GF-D8 (cell line): Measurements from ENCODE around the gene SARM1.

ENCODE experiments used
- DNase-seq: peaks from one replicate; lab custom pipeline; 2025; lab: John Stamatoyannopoulos, UW

The SARM1 gene

GRCh38 chr17:28368915-28369683 lies 2.4 kb upstream of the SARM1 start:
- no peak for DNase-seq

DNA sequence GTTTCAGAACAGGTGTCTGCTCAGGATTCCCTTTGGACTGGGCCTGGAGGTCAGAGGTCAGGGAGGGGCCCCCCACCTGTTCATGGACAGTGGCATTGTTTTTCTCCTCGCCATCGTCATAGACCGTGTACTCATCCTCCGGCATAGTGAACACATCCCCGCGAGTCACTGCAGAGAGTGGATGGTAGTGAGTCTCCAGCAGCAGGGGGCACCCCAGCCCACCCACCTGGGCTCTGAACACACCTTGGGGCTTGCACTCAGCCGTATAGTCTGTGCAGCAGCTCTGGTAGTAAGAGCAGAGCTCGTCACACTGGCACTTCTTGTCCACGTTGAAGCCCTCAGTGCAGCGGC lies 1.8 kb upstream of the SARM1 start:
- no peak for DNase-seq

GRCh38 chr17:28370035-28370743 lies 1.3 kb upstream of the SARM1 start, which contains the start of gene VTN:
Gene VTN (minus strand): TSS chr17:28370307. CDS start chr17:28370203, 104 bp downstream.
- no peak for DNase-seq

DNA sequence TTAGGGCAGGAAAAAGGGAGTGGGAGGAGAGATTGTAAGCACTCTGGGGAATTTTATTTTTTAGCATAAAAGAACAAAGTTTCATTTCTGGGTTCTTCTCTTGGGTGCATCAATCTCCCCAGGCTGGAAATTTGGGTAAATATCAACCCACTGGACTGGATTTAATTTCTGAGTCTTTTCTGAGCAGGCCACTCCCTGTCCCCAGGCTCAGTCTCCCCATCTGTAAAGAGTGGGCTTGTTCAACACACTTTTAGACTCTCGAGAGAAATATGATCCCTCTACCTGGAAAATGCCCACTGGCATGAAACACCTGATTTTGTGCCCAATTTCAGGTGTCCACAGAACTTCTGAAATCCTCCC lies 770 bp upstream of the SARM1 start:
- no peak for DNase-seq

DNA sequence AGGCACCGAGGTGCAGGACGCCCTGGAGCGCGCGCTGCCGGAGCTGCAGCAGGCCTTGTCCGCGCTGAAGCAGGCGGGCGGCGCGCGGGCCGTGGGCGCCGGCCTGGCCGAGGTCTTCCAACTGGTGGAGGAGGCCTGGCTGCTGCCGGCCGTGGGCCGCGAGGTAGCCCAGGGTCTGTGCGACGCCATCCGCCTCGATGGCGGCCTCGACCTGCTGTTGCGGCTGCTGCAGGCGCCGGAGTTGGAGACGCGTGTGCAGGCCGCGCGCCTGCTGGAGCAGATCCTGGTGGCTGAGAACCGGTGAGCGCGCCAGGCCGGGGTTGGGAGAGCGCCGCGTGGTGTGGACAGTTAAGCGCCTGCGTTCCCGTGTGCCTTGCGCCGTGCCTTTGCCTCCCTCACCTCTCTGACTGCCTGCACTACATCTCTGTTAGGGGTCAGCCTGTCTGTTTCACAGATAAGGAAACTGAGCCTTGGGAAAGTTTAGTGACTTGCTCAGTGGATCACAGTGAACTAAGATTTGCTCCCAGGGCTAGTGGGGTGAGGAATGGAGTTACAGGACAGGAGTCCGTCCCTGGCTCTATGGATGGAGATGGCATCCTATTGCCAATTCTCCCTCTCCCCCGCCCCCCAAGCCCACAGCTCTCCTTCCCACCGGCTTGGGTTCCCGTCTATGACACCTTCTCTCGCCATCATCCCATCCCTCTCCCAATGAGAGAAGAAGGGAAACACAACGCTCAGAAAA lies 880 bp downstream of the SARM1 start:
- no peak for DNase-seq

DNA sequence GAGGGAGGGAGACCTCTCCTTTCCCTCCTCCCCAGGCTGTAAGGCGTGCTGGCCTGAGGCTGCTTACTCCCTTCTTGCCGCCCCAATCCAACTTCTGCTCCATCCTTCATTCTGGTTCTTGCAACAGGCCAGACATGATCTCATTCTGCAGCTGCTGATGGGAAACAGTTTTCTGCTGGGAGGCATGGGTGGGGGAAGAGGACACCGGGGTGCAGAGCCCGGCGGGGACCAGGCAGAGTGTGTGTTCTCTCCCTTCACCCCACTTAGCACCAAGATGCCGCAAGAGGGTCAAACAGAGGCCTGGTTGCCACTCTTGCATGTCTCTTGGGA lies 1.4 kb downstream of the SARM1 start:
- DNase-seq: no peak

DNA sequence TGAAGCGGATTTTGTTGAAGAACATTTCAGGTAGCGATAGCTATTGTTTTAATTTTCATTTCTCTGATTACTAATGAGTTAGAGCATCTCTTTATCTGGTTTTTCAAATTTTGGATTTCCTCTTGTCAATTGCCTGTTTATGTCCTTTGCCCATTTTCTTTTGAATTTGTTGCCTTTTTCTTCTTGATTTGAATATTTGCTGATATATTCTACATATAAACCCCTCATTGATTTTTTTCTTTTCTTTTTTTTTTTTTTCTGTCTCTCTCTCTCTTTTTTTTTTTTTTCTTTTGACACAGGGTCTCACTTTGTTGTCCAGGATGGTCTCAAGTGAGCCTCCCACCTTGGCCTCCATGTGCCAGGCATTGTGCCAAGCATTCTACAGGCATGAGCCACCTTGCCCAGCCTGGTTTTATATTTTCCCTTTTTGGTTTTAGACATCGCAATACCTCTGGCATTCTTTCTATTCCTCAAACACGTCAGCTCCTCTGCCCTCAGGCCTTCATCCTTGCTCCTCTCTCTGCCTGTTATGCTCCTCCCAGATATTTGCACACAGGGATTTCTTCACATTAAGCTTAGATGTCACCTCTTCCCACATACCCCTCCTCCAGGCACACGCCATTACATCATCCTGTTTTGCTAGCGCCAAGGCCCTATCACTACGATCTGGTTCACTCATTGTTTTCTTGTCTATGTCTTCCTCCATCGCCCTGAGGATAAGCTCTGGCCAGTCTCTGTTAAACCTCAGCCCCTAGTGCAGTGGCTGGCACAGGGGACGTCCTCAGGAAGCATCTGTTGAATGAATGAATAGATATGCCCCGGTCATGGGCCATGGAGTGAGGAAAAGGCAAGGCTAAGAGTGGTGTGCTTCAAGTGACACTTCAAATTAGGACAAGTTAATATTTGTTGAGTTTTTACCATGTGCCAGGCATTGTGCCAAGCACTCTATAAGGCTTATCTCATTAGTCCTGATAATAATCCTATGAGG lies 8.6 kb downstream of the SARM1 start:
- no peak for DNase-seq

GRCh38 chr17:28381141-28381825 lies 9.8 kb downstream of the SARM1 start:
- no peak for DNase-seq

DNA sequence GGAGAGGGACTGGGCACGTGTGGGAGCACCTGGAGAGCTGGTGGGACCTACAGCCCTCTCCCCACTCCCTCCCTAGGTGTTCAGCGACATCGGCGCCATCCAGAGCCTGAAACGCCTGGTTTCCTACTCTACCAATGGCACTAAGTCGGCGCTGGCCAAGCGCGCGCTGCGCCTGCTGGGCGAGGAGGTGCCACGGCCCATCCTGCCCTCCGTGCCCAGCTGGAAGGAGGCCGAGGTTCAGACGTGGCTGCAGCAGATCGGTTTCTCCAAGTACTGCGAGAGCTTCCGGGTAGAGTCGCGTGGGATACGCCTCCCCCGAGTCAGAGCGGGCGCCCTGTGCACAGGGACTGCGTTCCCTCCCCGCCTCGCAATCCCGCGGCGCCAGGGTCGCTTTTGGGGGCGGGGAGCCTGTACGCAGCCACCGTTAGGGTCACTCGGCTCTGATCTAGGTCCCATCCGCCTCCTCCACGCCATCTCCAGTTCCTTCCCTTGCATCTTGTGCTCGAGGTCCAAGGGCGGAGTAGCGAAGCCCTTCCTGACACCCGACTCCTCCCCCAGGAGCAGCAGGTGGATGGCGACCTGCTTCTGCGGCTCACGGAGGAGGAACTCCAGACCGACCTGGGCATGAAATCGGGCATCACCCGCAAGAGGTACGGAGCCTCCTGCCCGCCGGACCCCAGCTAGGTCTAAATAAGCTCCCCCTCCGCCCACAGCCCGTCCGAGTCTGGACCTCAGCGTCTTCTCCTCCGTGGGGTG lies 13.0 kb downstream of the SARM1 start:
- no peak for DNase-seq

DNA sequence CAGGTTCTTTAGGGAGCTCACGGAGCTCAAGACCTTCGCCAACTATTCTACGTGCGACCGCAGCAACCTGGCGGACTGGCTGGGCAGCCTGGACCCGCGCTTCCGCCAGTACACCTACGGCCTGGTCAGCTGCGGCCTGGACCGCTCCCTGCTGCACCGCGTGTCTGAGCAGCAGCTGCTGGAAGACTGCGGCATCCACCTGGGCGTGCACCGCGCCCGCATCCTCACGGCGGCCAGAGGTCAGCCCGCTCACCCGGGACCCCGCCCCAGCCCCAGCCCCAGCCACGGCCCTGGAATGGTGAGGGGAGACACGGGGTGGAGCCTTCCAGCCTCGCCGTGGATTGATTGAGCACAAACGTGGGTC lies 13.5 kb downstream of the SARM1 start:
- DNase-seq: no peak

DNA sequence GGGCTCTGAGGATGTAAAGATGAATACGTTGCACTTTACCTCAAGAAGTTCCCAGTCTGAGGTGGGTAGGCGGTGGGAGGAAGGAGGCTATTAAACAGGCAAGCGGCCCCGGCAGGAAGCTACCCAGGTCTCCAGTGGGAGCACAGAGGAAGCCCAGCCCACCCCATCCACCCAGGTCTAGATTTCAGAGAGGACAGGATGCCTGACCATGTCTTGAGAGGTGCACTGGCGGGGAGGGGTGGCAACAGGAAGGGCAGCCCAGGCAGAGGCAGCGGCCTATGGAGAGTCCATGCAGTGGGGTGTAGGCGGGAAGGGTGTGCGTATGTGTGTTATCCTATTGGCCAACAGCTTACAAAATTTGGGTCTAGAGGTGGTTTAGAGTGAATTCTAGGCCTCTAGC lies 13.9 kb downstream of the SARM1 start:
- DNase-seq: no peak

DNA sequence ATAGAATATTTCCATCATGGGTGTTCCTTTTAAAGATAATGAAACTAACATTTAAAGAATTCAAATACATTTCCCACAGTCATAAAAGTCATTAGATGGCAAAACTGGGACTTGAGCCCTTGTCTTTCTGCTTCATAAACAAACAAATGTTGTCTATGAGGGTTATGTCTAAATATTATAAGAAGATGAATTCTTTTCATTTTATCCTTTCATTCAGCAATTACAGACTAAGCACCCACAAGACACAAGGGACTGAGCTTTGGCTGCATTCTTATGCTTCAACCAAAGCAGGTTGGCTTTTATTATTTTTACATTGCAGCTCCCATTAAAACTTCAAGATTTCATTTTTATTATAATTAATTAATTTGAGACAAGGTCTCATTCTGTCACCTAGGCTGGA lies 14.9 kb downstream of the SARM1 start:
- DNase-seq: no peak

GRCh38 chr17:28388106-28388505 lies 16.6 kb downstream of the SARM1 start:
- no peak for DNase-seq

- no peak for DNase-seq
Observed at GRCh38 chr17:28390141-28390540, 18.6 kb downstream of the SARM1 start.

- DNase-seq: no peak
Observed at GRCh38 chr17:28390563-28390962, 19.1 kb downstream of the SARM1 start.

- no peak for DNase-seq
Observed at GRCh38 chr17:28390984-28391383, 19.5 kb downstream of the SARM1 start.

DNA sequence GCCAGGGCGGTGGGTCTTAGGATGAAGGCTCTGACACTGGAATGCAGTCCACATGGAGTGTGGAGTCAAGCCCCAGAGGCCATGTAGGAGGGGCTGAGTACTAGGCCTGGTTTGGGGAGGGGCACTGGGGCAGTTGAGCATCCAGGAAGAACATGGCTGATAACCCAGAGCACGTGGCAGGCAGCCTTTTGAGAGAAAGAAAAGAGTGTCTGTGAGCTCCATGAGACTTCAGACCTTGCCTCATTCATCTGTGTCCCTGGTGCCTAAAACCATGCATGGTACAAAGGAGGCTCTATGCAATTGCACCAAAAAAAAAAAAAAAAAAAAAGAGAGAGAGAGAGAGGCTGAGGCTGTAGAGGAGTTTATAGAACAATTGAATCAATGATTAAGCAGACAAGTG lies 19.9 kb downstream of the SARM1 start:
- DNase-seq: no peak

DNA sequence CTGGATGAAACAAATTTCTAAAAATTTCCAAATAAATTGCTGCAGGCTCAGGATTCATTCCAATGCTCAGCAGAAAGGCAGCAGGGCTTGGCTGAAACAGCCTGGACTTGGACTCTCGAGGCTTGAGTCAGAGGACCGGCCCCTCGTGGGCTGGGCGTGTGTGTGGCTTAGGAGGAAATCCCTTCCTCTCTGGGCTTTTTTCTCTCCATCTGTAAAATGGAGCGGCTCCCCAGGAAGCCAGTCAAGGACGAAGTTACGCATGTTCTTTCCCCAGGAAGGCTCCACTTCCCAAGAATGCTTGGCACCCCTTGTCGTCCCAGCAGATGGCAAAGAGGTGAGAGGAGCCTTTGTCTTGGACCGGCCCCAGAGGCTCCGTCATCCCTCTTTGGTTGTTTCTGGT lies 21.0 kb downstream of the SARM1 start:
- DNase-seq: no peak

- DNase-seq: no peak
Observed at GRCh38 chr17:28394337-28395116, 23.0 kb downstream of the SARM1 start.

- no peak for DNase-seq
Observed at GRCh38 chr17:28395426-28395825, 23.9 kb downstream of the SARM1 start.
